GM18858 (cell line): ENCODE measurements around the gene ICAM4.

Experiments
- ATAC-seq: cut with Tn5 transposase; IDR thresholded peaks from one replicate; pipeline ENCODE4 v1.9.1; 2021; ENCODE audit not compliant: unreplicated experiment

The ICAM4 gene

DNA sequence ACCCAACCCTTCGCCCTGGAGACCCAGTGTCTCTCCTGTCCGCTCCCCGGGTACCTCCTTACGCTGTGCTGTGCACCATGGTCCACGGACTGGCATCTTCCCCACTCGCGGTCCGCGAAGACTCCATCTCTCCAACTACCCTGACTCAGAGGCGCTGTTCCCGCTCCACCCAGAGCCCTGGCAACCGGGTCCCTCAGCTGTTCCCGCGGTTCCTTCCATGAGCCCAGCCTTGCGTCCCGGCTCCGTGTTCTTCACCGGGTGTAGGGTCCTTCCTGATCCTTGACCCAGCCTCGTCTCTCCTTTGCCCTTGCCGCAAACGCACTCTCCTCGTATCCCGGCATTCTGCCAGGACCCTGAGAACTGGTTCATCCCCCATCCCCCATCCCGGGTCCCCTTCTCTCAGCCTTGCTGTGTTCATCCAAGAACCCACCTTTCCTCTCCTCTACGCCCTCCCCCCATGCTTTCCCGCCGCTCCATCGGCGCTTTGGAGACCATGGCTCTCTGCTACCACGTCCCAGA, 3.7 kb downstream of the ICAM4 start:
- no peak for ATAC-seq

DNA sequence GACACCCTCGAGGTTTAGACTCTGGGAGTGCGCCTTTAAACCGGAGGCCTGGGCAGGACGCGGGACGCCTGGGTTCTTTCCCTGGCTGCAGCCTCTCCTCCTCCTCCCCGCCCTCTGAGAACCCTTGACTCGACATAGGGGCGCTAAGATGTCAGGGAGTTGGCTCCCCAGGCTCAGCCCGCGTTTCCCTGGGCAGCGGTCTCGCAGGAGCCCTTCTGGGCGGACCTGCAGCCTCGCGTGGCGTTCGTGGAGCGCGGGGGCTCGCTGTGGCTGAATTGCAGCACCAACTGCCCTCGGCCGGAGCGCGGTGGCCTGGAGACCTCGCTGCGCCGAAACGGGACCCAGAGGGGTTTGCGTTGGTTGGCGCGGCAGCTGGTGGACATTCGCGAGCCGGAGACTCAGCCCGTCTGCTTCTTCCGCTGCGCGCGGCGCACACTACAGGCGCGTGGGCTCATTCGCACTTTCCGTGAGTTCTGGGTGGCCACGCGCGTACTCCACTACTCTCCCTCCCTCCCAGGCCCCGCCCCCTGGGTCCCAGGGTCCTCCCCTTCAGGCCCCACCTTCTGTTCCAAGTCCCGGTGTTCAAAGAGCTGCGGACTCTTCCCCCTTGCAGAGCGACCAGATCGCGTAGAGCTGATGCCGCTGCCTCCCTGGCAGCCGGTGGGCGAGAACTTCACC, 4.3 kb downstream of the ICAM4 start:
- no peak for ATAC-seq

DNA sequence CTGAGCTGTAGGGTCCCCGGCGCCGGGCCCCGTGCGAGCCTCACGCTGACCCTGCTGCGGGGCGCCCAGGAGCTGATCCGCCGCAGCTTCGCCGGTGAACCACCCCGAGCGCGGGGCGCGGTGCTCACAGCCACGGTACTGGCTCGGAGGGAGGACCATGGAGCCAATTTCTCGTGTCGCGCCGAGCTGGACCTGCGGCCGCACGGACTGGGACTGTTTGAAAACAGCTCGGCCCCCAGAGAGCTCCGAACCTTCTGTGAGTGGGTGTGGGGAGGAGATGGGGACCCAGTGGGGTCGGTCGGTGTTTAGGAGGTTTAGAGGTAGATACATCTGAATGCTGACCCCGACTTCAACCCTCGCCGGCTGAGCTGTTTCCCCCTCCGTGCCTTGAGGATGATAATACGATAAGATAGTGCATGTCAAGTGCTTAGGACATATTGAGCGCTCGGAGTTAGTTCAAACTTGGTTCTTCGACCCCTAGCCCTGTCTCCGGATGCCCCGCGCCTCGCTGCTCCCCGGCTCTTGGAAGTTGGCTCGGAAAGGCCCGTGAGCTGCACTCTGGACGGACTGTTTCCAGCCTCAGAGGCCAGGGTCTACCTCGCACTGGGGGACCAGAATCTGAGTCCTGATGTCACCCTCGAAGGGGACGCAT, 4.9 kb downstream of the ICAM4 start:
- ATAC-seq, result no peak

DNA sequence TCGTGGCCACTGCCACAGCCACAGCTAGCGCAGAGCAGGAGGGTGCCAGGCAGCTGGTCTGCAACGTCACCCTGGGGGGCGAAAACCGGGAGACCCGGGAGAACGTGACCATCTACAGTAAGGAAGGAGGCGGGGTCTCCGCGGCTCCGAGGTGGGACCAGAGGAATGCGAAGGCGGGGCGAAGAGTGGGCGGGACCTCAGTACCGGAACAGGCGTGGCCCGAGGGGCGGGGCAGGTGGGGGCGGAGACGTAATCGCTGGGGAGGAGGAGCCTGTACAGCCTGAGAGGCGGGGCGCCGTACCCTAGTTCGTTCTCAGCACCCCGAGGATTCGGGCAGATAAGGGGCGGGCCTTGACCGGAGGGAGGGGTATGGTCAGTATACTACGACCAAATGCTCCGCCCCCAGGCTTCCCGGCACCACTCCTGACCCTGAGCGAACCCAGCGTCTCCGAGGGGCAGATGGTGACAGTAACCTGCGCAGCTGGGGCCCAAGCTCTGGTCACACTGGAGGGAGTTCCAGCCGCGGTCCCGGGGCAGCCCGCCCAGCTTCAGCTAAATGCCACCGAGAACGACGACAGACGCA, 5.5 kb downstream of the ICAM4 start:
- ATAC-seq, result no peak

- ATAC-seq, result no peak
Observed at GRCh38 chr19:10292789-10293636, 6.3 kb downstream of the ICAM4 start.

DNA sequence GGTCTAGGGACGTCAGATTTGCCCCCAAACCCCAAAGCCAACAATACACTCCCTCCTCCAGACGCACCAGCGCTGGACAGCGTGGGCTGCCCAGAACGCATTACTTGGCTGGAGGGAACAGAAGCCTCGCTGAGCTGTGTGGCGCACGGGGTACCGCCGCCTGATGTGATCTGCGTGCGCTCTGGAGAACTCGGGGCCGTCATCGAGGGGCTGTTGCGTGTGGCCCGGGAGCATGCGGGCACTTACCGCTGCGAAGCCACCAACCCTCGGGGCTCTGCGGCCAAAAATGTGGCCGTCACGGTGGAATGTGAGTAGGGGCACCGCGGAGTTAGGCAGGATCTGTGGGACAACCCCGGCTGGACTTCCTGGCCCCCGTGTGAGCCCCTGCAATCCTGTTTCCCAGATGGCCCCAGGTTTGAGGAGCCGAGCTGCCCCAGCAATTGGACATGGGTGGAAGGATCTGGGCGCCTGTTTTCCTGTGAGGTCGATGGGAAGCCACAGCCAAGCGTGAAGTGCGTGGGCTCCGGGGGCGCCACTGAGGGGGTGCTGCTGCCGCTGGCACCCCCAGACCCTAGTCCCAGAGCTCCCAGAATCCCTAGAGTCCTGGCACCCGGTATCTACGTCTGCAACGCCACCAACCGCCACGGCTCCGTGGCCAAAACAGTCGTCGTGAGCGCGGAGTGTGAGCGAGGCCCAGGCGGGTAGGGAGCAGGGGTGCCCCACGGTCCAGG, 7.0 kb downstream of the ICAM4 start:
- ATAC-seq, result no peak

GRCh38 chr19:10294368-10294697, 7.6 kb downstream of the ICAM4 start:
- no peak for ATAC-seq

- no peak for ATAC-seq
Observed at GRCh38 chr19:10295305-10295846, 8.6 kb downstream of the ICAM4 start.

DNA sequence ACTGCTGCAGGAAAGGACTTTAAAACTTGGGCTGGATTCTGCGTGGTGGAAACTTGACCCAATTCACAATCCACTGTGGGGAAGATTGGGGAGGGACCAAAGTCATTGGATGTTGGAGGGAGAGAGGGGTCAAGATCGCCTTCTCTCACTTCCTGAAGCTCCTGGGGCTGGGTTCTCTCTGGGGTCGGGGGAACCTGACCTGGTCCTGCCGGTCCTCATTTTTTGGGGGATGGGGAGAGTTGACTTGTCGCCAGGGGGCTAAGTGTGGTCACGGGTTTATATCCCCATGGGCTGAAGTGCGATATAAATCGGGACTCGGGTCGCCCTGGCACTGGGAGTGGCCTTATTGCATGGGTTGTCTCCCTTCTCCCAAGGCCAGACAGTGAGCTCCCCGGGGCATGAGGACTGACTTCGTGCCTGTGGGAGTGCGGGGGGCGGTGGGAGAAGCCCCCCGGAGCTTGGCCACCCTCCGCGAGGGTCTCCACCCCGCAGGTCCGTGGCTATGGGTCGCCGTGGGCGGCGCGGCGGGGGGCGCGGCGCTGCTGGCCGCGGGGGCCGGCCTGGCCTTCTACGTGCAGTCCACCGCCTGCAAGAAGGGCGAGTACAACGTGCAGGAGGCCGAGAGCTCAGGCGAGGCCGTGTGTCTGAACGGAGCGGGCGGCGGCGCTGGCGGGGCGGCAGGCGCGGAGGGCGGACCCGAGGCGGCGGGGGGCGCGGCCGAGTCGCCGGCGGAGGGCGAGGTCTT, 9.3 kb downstream of the ICAM4 start:
- no peak for ATAC-seq

DNA sequence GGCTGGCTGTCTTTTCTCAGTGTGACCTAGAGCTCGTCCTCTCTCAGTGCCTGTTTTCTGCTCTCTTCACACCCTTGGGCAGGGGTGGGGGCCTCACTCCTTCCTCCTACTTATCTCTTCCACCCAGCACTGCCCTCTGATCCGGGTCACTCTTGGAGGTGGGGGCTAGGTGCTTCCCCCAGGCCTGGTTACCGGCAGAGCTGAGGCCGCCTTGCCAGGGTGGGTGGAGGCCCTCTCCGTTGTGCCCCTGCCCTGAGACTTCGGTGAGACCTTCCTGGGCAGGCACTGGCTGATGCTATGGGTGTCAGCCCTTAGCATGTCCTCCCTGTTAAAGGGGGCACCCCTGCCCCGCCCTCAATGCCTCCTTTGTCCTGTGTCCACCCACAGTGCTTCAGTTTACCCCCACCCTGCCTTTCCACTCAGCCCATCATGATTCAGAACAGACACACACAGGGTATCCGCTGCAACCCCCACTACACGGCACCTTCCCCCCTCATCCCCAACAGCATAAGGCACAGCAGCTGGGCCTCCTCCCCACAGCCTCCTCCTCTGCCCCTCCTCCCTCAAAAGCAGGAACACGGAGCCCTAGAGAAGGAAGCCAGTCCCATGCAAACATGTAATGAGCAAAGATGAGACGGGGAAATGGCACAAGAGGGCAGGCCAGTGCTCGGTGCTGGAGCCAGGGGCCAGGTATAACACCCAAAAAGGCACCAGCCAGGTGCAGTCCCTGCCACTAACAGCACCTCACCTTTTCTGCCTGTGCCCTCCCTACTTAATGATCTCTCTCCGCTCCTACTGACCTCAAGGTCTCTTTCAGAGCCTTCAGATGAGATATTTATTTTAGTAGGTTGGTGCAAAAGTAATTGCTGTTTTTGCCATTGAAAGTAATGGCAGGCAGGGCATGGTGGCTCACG, 13.0 kb downstream of the ICAM4 start:
- ATAC-seq, result no peak

- ATAC-seq, result no peak
Observed at GRCh38 chr19:10305139-10305806, 18.5 kb downstream of the ICAM4 start.

GRCh38 chr19:10306327-10306726, 19.6 kb downstream of the ICAM4 start:
- no peak for ATAC-seq

DNA sequence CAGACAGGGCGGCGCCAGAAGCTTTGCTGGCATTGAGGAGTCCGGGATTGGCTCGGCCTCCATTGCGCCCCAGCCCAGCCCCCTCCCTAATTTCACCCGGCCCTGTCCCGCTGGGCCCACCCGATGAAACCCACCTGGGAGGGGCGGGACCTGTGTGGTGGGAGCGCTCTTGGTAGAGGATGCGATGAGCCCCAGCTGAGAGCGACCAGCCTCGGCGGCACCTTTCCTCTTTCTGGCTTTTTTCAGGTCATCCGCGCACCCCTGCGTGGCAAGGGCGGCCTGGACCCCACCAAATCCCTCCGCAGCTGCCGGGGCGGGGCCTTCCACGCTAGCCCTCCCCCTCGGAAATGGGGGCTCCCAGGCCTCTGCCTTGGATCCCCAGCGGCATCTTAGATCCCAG, 22.7 kb downstream of the ICAM4 start, which contains the start of gene ZGLP1:
ZGLP1 (minus strand) TSS at position 393 of the 400 bp plus-strand sequence.
- no peak for ATAC-seq

DNA sequence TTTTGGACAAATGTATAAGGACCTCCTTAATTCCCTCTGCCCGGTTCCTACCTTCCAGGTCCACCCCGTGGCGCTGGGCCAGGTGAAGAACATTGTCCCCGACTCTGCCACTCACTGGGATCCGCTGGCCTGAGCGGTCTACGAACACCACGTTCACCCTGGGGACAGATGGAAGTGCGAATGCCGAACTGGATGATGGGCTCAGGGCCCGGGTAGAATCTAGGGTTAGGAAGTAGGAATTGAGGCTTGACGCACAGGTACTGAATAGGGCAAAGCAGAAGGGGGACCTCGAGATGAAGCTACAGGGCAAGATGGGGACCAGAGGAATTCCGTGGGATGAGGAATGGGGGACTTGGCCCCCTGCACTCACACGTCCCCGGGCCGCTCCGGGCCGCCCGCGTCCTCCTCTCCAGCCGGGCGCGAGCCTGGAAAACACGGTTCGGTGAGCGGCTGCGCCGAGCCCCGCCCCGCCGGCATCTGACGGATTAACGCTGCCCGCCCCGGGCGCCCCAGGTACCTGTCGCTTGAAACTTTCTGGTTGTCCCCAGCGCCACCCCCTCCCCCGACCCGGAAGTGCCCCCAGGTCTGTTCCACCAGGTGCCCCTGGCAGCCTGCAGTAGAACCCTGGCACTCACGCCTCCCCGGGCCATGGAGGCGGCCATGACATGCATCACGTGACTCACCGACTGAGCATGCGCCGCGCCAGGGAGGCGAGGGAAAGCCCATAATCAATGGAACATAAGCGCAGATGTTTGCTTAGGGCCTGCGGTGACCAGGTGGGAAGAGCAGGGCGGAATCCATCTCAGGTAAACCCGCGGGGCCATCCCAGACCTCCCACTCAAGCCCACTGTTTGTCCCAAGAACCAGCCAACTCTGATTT, 28.8 kb downstream of the ICAM4 start, which contains the start of gene FDX2:
FDX2 (minus strand) TSS at position 681 of the 880 bp plus-strand sequence; CDS start at position 662, 19 bp downstream.
- ATAC-seq, result no peak

- ATAC-seq, result no peak
Observed at GRCh38 chr19:10316229-10317044, 29.7 kb downstream of the ICAM4 start.
